OCI-LY1 (cell line): ENCODE results near the gene TMEM158.

Source experiments
- EZH2 ChIP-seq: fragments of 200-600 bp; sonication (generic), shearing (Covaris generic); IDR thresholded peaks from 2 replicates; pipeline ENCODE4 v1.8.0; 2017; ENCODE audit warnings: borderline replicate concordance, mixed run types, mild to moderate bottlenecking, antibody characterized with exemption, low read length, moderate library complexity, mixed read lengths
- TF ChIP-seq, protein P1 (sequence below): fragments of 200-600 bp; sonication (generic), shearing (Covaris generic); IDR thresholded peaks from 2 replicates; pipeline ENCODE4 v1.5.1; 2017; ENCODE audit warnings: mild to moderate bottlenecking, antibody characterized with exemption, low read length, moderate library complexity, mixed read lengths

DNA sequence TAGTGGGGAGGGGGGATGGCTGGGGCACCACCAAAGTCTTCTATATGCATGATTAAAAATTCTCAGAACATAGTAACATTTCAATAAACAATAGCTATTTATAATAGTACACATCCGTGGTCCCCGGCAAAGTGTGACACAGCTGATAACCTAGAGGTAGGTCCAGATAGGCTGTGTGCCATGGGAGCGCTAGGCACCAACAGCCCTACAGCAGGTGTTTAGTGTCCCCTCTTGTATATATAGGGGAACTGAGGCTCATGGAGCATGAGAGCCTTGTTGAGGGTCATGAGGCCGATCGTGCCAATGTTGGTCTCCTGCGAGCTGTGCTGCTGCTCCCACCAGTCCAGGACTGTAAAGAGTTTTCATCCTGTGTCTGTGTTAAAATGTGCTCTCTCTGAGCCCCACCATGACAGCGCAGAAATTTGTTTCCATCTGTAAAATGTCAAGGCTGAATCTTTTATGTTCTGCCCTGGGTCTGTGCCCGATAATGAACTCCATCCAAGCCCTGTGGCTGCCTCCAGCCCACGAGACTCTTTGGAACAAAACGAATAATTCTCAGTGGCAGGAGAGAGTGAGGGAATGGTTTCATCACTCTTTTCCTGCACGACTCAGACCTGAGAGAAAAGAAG is 14.5 kb downstream of the TMEM158 start:
- TF ChIP-seq, protein P1, sequence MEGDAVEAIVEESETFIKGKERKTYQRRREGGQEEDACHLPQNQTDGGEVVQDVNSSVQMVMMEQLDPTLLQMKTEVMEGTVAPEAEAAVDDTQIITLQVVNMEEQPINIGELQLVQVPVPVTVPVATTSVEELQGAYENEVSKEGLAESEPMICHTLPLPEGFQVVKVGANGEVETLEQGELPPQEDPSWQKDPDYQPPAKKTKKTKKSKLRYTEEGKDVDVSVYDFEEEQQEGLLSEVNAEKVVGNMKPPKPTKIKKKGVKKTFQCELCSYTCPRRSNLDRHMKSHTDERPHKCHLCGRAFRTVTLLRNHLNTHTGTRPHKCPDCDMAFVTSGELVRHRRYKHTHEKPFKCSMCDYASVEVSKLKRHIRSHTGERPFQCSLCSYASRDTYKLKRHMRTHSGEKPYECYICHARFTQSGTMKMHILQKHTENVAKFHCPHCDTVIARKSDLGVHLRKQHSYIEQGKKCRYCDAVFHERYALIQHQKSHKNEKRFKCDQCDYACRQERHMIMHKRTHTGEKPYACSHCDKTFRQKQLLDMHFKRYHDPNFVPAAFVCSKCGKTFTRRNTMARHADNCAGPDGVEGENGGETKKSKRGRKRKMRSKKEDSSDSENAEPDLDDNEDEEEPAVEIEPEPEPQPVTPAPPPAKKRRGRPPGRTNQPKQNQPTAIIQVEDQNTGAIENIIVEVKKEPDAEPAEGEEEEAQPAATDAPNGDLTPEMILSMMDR: no peak
- no peak for TF ChIP-seq EZH2
